ENCODE measurements around the gene ST7. TPM values are rescaled to one million over a fixed set of nuclear protein-coding genes. Genes with fewer than 3 reads are reported as not detected.
"Not testable (repeated sequence)": the region's sequence is repeated elsewhere in the genome, so short reads cannot be mapped to it uniquely, and the experiment has no call there.

Gene ST7
- total and polyA plus RNA-seq, 2 donors, result 14.7 to 26.6 TPM

DNA sequence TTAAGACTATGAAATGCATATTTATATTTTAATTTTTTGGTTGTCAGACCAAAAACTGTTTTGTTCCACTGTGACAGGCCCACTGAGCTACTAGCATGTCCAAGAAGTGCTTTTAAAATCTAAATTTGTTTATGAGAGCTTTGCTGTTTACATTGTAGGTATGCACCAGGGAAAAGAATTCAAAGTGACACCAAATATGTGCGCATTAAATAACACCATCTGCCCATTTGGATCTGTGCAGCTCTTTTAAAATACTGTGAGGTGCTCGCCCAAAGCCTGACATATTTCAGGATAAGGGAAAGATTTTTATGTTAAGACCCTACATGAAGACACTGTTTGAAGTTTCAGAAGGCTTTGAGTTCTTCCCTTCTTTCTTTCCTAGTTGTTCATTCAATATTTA lies 162.9 kb downstream of the ST7 start:
- no peak overlapping the region for H3K27ac ChIP-seq (ENCODE audit: low read depth)
- H3K4me3 ChIP-seq (ENCODE audit: low read depth, low read length), result no peak overlapping the region
- no peak for DNase-seq (ENCODE audit: extremely low spot score)
- H3K4me1 ChIP-seq (ENCODE audit: insufficient read depth), result no peaks in the 10 kb centered on the region
- no peaks in the 10 kb centered on the region for H3K36me3 ChIP-seq (ENCODE audit: insufficient read depth)
- WGBS, result 94% methylated on average over 2 of the region's 2 CpGs

DNA sequence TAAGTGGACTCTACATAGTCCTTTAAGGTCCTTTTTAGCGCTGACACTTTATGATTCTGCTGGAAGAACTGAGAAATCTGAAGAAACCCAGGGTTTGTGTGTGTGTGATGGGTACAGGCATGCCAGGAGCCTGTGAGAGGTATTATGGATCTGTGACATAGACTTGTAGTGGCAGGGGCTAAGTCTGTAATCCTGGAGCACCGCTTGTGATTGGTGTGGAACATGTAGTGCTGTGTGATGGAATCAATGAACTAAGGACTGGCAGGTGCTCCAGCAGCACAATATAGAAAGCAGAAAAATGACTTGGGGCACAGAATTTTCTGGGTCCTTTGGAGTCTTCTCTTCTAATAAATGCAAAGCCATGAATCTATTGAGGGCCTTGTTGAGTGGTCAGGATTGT lies 163.9 kb downstream of the ST7 start:
- 97% methylated on average over 2 of the region's 2 CpGs for WGBS
- no peaks in the 10 kb centered on the region for H3K4me1 ChIP-seq (ENCODE audit: insufficient read depth)
- no peak overlapping the region for H3K4me3 ChIP-seq (ENCODE audit: low read depth, low read length)
- DNase-seq (ENCODE audit: extremely low spot score), result no peak
- H3K36me3 ChIP-seq (ENCODE audit: insufficient read depth), result no peaks in the 10 kb centered on the region
- no peak overlapping the region for H3K27ac ChIP-seq (ENCODE audit: low read depth)

DNA sequence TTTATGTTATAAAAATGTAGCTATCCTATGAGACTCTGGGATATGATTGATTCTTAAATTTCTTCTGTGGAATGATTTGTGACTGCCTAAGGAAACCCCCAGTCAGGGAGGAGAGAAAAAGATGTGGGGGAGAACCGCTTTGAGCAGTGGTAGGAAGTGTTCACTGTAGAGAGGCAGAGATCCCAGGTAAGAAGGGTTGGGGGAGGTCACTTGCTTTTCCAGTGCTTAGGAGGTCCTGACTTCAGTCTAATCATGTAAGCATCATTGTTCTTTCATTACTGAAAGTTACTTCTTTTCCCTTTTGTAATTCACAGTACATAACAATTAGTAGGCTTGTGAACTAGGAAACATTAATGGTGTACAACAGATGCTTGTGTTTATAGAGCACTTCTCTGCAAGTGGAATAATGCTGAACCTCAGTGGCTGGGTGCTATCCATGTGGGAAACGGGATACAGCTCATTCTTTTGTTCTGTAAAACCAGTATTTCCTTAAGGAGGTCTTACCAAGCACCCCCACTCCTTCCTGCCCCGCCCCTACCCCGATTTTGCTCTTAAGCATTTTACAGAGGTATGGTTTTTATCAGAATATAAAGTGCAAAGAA lies 165.4 kb downstream of the ST7 start:
- 66% methylated on average over 4 of the region's 4 CpGs for WGBS
- H3K36me3 ChIP-seq (ENCODE audit: insufficient read depth), result no peaks in the 10 kb centered on the region
- H3K27ac ChIP-seq (ENCODE audit: low read depth), result no peak overlapping the region
- no peak for DNase-seq (ENCODE audit: extremely low spot score)
- H3K4me1 ChIP-seq (ENCODE audit: insufficient read depth), result no peaks in the 10 kb centered on the region
- no peak overlapping the region for H3K4me3 ChIP-seq (ENCODE audit: low read depth, low read length)

DNA sequence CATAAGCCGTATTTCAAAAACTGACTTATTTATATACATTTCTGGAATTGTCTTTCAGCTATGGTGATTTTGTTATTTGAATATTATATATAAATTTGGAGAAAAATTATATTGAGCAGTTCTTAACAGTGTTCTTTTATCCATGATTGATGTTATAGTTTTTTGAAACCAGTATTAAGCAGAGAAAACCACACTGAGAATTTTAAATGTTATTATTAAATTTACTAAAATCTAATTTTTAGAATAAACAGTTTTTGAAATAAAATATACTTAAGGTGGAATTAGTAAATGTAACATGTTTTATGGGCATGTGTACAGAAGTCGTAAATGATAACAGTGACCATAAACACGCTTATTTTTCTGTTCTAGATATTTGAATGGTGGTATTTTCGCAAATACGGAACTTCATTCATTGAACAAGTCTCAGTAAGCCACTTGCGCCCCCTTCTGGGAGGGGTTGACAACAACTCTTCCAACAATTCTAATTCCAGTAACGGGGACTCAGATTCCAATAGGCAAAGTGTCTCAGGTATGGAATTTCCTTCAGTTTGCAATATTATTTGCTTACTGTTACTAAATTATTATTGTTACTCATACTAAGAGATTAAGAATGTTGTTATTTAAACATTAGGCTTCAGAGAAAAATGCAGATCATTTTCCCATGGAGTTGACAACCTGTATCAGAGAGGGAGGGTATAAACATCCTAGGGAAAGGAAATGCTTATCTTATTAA lies 166.1 kb downstream of the ST7 start:
- Histone ChIP-seq H3K27ac (ENCODE audit: low read depth) (no peak overlapping the region), H3K36me3 (ENCODE audit: insufficient read depth) (no peaks in the 10 kb centered on the region), H3K4me1 (ENCODE audit: insufficient read depth) (no peaks in the 10 kb centered on the region), H3K4me3 (ENCODE audit: low read depth, low read length) (no peak overlapping the region)
- DNase-seq (ENCODE audit: extremely low spot score), result peak; percentile 49
- 21% methylated on average over 7 of the region's 7 CpGs for WGBS

DNA sequence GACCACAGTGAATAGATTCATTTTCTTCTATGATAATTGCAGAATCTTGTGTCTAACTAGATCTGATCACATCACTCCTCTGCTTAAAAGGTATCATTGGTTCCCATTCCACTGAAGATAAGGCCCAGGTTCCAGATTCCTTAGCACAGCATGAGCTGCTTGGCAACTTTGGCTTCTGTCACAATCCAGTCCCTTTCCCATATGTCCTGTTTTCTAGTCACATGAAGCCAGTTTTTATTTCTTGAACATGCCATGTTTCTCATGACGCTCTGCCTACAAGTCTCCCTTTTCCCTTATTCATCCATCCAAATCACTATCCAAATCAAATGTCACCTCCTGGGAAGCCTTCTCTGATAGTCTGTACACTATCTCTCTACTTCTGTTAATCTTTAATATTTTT lies 167.0 kb downstream of the ST7 start:
- not testable (repeated sequence) for H3K36me3 ChIP-seq (ENCODE audit: insufficient read depth)

DNA sequence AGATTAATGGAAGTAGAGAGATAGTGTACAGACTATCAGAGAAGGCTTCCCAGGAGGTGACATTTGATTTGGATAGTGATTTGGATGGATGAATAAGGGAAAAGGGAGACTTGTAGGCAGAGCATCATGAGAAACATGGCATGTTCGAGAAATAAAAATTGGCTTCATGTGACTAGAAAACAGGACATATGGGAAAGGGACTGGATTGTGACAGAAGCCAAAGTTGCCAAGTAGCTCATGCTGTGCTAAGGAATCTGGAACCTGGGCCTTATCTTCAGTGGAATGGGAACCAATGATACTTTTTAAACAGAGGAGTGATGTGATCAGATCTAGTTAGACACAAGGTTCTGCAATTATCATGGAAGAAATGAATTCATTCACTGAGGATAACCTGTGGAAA lies 168.7 kb downstream of the ST7 start:
- H3K4me3 ChIP-seq (ENCODE audit: low read depth, low read length); H3K27ac ChIP-seq (ENCODE audit: low read depth); H3K4me1 ChIP-seq (ENCODE audit: insufficient read depth); DNase-seq (ENCODE audit: extremely low spot score); H3K36me3 ChIP-seq (ENCODE audit: insufficient read depth): not testable (repeated sequence)
- 94% methylated on average over 1 of the region's 1 CpG for WGBS

More for the DNA sequence above, 167.0 kb downstream of the ST7 start:
- not testable (repeated sequence) for H3K4me1 ChIP-seq (ENCODE audit: insufficient read depth); H3K4me3 ChIP-seq (ENCODE audit: low read depth, low read length); H3K27ac ChIP-seq (ENCODE audit: low read depth); DNase-seq (ENCODE audit: extremely low spot score)
- 94% methylated on average over 1 of the region's 1 CpG for WGBS

DNA sequence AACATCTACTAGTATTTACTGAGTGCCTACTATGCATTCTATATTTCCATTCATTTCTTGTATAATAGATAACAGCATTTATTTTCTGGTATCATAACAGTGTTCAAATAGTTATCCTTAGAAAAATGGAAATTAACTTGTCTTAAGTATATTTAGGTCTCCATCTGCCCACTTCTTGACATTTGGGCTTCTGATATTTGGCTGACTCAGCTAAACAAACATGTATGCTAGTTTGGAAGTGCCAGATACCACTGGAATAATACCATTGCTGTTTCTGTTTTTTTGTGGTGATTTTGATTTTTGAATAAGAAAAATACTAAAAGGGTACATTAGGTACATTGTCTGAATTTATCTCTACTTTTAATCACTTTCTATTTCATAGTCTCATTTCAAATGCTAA lies 169.2 kb downstream of the ST7 start:
- Histone ChIP-seq H3K4me1 (ENCODE audit: insufficient read depth) (no peaks in the 10 kb centered on the region), H3K27ac (ENCODE audit: low read depth) (no peak overlapping the region), H3K36me3 (ENCODE audit: insufficient read depth) (no peaks in the 10 kb centered on the region), H3K4me3 (ENCODE audit: low read depth, low read length) (no peak overlapping the region)
- no peak for DNase-seq (ENCODE audit: extremely low spot score)

DNA sequence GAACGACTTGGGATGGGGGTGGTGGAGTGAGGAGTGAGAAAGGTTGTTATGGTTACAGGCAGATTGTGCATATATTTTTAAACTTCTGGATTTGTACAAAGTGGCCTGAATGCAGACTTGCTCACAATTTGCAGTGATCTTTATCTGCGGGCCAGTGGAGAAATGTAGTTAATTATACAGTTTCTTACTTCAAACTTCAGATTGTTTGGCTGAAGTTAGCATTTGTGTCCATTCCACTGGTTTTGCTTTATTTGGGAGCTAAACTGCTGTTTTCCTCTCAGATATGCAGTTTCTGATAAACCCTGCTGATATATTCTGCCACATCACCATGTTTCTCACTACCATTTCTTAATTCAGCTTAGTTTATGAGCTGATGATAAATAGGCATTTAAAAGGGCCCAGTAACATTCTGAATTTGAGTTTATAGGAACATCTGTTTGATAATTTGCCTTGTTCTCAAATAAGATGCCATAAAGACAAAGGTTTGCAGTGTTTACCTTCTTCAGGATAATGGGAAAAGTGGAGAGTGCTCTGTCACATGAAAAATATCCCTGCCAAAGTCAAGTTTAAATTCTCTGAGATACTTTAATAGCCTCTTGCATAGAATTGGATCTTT lies 170.1 kb downstream of the ST7 start:
- no peak overlapping the region for H3K27ac ChIP-seq (ENCODE audit: low read depth)
- WGBS, result 76% methylated on average over 2 of the region's 2 CpGs
- DNase-seq (ENCODE audit: extremely low spot score), result no peak
- no peaks in the 10 kb centered on the region for H3K4me1 ChIP-seq (ENCODE audit: insufficient read depth)
- no peak overlapping the region for H3K4me3 ChIP-seq (ENCODE audit: low read depth, low read length)
- H3K36me3 ChIP-seq (ENCODE audit: insufficient read depth), result no peaks in the 10 kb centered on the region

DNA sequence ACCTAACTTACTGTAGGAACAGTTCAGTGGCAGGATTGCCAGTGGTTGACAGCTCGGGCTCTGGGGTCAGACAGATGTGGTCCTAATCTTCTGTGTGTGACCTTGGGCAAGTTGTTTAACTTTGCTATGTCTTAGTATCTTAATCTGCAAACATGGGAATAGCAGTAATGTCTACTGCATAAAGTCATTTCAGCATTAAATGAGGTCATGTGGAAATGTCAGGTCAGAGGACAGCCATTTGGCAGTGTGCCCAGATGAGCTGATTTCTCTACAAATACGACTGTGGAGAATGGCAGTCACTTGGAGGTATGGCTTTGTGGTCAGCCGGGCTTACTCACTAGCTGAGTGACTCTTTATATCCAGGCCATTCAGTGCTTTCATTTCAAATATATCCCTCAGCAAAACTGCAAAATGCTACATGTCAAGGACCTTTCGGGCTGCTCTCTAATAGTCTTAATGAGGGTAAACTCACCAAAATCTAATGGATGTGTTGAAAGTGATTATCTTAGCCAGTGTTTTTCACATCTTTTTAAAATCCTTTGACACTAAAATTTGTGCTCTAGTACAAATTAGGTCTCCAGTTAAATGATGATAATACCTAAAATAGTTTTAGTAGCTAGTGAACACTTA lies 171.4 kb downstream of the ST7 start:
- Histone ChIP-seq H3K27ac (ENCODE audit: low read depth) (no peak overlapping the region), H3K4me1 (ENCODE audit: insufficient read depth) (no peaks in the 10 kb centered on the region), H3K4me3 (ENCODE audit: low read depth, low read length) (no peak overlapping the region), H3K36me3 (ENCODE audit: insufficient read depth) (no peaks in the 10 kb centered on the region)
- no peak for DNase-seq (ENCODE audit: extremely low spot score)
- WGBS, result 55% methylated on average over 4 of the region's 4 CpGs

DNA sequence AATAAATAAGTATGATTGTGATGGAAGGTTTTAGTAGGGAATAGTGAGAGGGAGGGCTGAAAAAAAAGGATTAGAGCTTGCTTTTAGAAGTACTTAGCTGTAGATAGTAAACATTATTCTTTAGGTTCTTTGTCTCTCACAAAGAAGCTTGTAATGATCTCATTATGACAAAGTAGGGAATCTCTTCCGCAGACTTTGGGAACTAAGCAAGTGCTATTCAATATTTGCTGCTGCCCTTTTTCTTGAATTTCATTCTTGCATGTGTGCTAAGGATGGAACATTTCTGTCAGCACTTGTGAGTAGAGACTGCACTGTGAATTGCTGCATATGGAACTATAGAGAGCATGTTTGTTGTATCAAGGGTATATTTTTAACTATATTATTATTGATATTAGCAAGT lies 173.4 kb downstream of the ST7 start:
- Histone ChIP-seq H3K4me3 (ENCODE audit: low read depth, low read length) (no peak overlapping the region), H3K27ac (ENCODE audit: low read depth) (no peak overlapping the region), H3K4me1 (ENCODE audit: insufficient read depth) (no peaks in the 10 kb centered on the region), H3K36me3 (ENCODE audit: insufficient read depth) (peaks cover 2% of the 10 kb centered on the region)
- WGBS, result 96% methylated on average over 1 of the region's 1 CpG
- no peak for DNase-seq (ENCODE audit: extremely low spot score)

DNA sequence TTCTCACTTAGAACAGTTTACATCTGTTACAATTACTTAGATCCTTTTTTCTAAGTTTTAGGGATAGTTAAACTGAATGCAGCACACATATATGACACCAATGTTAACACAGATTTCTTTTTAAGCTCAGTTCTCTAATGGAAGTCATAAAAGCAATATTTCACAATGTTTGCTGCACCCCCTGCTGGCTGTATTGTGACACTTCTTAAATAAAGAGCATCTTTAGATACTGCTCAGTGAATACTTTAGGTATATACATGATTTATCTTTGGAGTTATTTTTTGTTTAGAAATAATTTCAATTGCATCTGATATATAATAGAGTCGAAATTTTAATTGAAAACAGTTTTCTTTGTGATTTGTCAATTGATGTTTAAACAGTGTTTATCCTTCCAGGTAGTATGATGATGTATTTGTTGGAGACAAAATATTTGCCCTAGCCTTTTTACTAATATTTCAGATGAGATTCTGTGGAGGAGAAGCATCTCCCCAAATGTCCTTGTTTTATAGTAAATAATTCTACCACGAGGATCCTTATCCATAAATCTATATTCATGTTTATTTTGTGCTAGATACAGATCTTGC lies 174.4 kb downstream of the ST7 start:
- H3K4me3 ChIP-seq (ENCODE audit: low read depth, low read length), result no peak overlapping the region
- no peaks in the 10 kb centered on the region for H3K4me1 ChIP-seq (ENCODE audit: insufficient read depth)
- H3K27ac ChIP-seq (ENCODE audit: low read depth), result no peak overlapping the region
- H3K36me3 ChIP-seq (ENCODE audit: insufficient read depth), result peaks cover 2% of the 10 kb centered on the region
- DNase-seq (ENCODE audit: extremely low spot score), result no peak
- WGBS, result 19% methylated on average over 2 of the region's 2 CpGs

DNA sequence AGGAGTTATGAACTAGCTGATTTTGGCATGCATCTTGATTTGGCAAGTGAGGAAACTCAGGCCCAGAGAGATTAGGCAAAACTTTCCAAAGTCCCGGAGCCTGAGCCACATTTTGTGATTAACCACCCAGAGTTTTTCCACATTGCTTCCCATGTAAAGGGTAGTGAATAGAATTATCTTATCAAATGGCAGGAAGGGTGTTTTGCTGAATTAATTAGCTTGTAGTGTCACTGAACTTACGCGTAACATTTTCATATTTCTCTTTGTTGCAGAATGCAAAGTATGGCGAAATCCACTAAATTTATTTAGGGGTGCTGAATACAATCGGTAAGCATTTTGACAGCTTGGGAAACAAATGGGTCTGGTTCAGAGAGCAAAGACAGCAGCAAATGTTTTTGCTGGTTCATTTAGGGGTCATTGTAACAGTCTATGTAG lies 176.2 kb downstream of the ST7 start:
- 69% methylated on average over 5 of the region's 5 CpGs for WGBS
- DNase-seq (ENCODE audit: extremely low spot score), result no peak
- Histone ChIP-seq H3K4me1 (ENCODE audit: insufficient read depth) (no peaks in the 10 kb centered on the region), H3K4me3 (ENCODE audit: low read depth, low read length) (no peak overlapping the region), H3K36me3 (ENCODE audit: insufficient read depth) (peaks cover 2% of the 10 kb centered on the region), H3K27ac (ENCODE audit: low read depth) (no peak overlapping the region)

DNA sequence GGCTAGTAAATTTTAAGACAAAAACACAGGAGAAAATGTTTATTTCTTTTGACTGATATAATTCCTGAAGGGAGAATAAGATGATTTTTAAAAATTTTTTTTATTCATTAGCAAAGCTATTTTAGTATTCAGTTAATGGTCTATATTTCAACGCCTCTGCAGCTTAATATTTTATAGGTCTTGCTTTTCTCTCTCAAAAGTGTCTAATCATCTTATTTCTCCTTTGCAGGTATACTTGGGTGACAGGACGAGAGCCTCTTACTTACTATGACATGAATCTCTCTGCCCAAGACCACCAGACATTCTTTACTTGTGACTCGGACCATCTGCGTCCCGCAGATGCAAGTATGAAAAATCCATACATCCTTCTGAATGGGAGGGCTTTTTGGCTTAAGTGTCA lies 177.0 kb downstream of the ST7 start:
- DNase-seq (ENCODE audit: extremely low spot score), result no peak
- 99% methylated on average over 5 of the region's 5 CpGs for WGBS
- no peaks in the 10 kb centered on the region for H3K4me1 ChIP-seq (ENCODE audit: insufficient read depth)

More for the DNA sequence above, 177.0 kb downstream of the ST7 start:
- Histone ChIP-seq H3K36me3 (ENCODE audit: insufficient read depth) (peaks cover 2% of the 10 kb centered on the region), H3K27ac (ENCODE audit: low read depth) (no peak overlapping the region), H3K4me3 (ENCODE audit: low read depth, low read length) (no peak overlapping the region)
